Fibroblast of skin of back (primary cell): ENCODE measurements around the gene WHRN.

Experiments
- DNase-seq: peaks from one replicate; pipeline ENCODE4 v3.0.0-alpha.2; 2013

WHRN gene

GRCh38 chr9:114361542-114361941 lies 143.7 kb downstream of the WHRN start:
- DNase-seq, result no peak

GRCh38 chr9:114359801-114360200 lies 145.5 kb downstream of the WHRN start:
- no peak for DNase-seq

DNA sequence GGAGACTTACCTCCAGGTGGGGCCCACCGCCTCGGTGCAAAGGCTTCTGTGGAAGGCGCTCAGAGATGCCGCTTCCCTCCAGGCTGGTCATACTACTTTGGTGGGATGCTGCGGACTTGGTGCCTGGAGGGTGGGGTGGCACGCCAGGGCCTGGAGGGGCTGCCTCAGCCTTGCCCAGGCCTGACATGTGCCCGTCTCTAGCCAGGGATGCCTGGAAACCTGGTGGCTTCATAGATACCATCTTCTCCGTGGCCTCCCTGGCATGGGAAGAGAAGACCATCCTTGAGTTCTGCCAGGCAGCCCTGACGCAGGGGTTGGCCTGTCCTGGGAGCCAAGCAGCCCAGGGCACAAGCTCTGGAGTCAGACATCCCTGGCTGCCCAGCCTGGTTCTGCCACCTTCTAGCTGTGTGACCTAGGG lies 147.4 kb downstream of the WHRN start:
- no peak for DNase-seq

- DNase-seq, result no peak
These were observed 147.9 kb downstream of the WHRN start for GRCh38 chr9:114357360-114357759.

GRCh38 chr9:114356792-114357191 lies 148.5 kb downstream of the WHRN start:
- DNase-seq, result no peak

- no peak for DNase-seq
These were observed 149.5 kb downstream of the WHRN start for GRCh38 chr9:114355821-114356220.
